ENCODE measurements around the gene GRIK4.
"Not testable (repeated sequence)": the region's sequence is repeated elsewhere in the genome, so short reads cannot be mapped to it uniquely, and the experiment has no call there.

The GRIK4 gene

DNA sequence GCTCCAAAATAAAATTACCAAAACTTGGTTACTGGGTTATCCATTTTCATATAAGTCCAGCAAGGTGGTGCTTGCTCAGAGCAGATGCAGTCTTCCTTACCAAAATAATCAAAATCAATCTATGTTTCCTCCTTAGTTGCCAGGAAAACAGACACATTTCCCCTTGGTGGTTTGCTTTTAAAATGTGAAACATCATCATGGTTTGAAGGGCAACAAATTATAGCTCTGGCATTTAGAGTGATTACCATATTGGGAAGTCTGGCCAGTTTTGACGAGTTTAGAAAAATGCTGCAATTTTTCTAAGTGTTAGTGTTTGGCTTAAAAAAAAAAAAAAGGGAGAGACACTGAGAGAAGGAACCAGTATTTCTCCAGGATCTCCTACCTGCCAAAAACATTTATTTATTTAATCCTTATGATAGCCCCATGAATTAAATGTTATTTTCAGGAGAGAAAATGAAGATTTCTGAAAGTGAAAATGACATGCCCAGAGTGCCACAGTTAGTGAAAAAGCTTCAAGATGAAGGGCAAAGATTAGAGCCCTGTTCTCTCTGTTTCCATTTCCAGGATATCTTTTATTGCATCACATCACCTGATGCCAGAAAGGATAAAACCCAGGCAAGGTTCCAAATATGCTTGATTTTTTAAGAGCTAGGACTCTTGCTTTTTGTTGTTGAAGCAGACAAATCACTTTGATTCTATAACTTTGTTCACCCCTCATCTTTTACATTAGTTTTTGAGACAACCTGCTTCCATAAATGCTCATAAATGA, 482.7 kb downstream of the GRIK4 start:
- DNase-seq (ENCODE audit: low read depth in 3 of 3) = no peak

DNA sequence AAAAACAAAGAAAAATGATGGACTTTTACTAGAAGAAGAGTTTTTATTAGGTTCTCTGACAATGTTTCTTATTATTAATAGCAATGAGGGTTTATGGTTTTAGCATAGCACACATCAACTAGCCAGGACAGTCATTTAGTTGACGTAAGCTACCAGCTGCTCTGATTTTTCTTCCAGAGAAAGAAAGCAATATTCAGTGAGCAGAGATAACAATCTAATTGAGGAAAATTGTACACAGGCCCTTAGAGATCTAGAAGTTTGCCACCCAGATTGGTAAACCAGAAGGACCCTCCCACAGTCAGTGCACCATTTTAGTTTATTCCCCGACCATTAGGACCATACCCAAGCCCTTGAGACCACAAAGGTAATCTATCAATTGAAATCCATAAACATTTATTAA, 483.6 kb downstream of the GRIK4 start:
- no peak for DNase-seq (ENCODE audit: low read depth in 3 of 3)

GRCh38 chr11:120996973-120997372, 485.4 kb downstream of the GRIK4 start:
- DNase-seq (ENCODE audit: low read depth in 3 of 3) = no peak

- no peak for DNase-seq (ENCODE audit: low read depth in 3 of 3)
Measured at GRCh38 chr11:120998581-120998980, 487.0 kb downstream of the GRIK4 start.

DNA sequence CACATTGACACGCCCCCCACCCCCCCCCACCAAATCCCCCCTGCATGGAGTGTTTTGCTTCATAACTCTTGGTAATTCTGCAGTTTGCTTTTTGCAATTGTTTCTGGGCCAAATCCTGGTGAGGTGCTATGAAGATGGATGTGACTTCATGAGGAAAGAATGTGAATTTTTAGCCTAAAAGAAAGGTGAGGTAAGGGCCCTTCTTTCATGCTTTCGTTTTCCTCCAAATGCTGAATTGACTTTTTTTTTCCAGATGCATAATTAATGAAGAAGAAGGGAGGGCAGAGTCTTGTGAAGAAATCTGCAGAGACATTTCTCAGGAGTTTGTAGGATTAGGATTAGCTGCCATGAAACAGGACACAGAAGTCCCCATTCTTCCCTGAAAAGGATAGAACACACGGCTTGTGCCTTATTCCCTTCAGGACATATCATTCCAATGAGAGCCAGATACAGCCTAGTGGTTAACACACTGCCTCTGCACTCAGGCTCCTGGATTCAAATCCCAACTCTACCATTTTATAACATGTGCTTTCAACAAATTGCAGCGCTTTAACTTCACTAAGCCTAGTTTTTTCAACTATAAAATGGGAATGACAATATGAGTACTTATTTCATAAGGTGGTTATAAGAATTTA, 492.8 kb downstream of the GRIK4 start:
- no peak for DNase-seq (ENCODE audit: low read depth in 3 of 3)

DNA sequence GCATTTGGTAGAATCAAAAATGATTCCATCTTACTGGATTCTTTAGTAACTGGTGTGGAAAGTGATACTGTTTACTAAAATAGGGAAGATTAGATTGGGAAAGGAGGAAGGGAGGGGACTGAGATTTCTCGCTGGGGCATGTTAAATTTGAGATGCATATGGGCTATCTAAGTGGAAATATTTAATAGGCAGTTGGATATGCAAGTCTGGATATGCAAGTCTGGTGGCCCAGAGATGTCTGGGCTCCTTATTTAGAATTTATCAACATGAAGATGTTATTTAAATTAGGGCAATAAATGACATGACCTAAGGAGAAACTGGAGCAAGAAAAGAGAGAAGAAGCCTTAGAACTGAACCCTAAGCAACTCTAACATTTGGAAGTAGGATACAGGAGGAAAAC, 495.4 kb downstream of the GRIK4 start:
- no peak for DNase-seq (ENCODE audit: low read depth in 3 of 3)

GRCh38 chr11:121008551-121008950, 497.0 kb downstream of the GRIK4 start:
- DNase-seq (ENCODE audit: low read depth in 3 of 3) = no peak

DNA sequence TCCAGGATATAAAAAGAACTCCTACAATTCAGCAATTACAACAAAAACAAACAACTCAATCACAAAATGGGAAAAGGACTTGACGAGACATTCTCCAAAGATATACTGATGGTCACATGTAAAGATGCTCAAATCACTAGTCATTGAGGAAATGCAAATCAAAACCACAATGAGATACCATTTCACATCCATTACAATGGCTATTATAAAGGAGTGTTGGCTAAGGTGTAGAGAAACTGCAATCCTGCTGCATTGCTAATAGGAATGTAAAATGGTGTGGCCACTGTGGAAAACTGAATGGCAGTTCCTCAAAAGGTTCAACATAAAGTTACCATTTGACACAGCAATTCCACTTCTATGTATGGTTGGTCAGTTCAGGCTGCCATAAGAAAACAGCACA, 500.5 kb downstream of the GRIK4 start:
- DNase-seq (ENCODE audit: low read depth in 3 of 3) = no peak

DNA sequence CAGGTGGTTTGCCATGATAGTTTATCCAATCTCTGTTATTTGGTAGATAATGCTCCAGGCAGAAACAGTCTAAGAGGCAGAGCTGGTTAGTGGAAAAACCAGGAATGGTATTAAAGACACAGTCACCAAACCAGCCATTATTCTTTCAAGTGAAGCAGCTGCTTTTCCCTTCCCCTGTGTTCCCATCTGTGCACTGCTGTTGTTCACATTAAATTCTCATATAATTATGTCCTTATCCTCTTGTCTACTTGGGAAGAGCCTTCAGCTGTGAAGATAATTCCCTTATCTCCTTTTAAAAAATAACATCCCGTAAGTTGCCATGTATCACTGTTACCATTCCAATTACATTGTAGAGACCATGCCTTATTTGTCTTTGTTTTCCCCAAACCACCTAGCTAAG, 507.2 kb downstream of the GRIK4 start:
- no peak for DNase-seq (ENCODE audit: low read depth in 3 of 3)

DNA sequence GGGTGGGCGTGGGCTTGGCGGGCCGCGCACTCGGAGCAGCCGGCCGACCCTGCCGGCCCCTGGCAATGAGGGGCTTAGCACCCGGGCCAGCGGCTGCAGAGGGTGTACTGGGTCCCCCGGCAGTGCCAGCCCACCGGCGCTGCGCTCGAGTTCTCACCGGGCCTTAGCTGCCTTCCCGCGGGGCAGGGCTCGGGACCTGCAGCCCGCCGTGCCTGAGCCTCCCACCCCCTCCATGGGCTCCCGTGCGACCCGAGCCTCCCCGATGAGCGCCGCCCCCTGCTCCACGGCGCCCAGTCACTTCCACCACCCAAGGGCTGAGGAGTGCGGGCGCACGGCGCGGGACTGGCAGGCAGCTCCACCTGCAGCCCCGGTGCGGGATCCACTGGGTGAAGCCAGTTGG, 510.2 kb downstream of the GRIK4 start:
- DNase-seq (ENCODE audit: low read depth in 3 of 3) = not testable (repeated sequence)

GRCh38 chr11:121023848-121024751, 512.6 kb downstream of the GRIK4 start, which contains the start of gene TBCEL:
TSS of gene TBCEL (plus strand) at chr11:121024102. CDS start at chr11:121045691, 21,589 bp downstream.
- peak; percentile 68 to 83 (median 73) for DNase-seq (ENCODE audit: low read depth in 3 of 3)

- DNase-seq (ENCODE audit: low read depth in 3 of 3) = no peak
Measured at GRCh38 chr11:121024989-121025388, 513.4 kb downstream of the GRIK4 start.

- DNase-seq (ENCODE audit: low read depth in 3 of 3) = no peak
Measured at GRCh38 chr11:121029153-121029552, 517.6 kb downstream of the GRIK4 start.

GRCh38 chr11:121029813-121030445, 518.4 kb downstream of the GRIK4 start:
- DNase-seq (ENCODE audit: low read depth in 3 of 3) = no peak

GRCh38 chr11:121031167-121031566, 519.6 kb downstream of the GRIK4 start:
- DNase-seq (ENCODE audit: low read depth in 3 of 3) = no peak

- DNase-seq (ENCODE audit: low read depth in 3 of 3) = not testable (repeated sequence)
Measured at GRCh38 chr11:121031648-121032047, 520.1 kb downstream of the GRIK4 start.

DNA sequence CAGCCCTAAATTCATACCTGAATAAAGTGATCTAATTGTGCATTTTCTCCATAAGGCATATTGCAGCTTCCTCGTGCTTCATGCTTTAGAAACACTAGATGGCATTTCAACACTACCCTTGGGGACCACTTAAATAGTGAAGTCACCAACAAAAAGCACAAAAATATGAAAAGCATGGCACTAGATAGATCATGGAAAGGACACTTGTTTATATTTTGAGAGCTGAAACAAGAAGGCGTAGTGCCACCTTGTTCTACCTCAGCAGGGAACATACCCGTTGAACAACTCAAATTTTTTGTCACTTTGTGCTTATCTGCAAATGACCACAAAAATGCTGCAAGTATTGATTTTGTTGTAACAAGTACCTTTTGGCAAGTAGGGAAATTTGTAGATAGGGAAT, 521.0 kb downstream of the GRIK4 start:
- no peak for DNase-seq (ENCODE audit: low read depth in 3 of 3)

GRCh38 chr11:121033635-121034034, 522.1 kb downstream of the GRIK4 start:
- DNase-seq (ENCODE audit: low read depth in 3 of 3) = no peak

- DNase-seq (ENCODE audit: low read depth in 3 of 3) = no peak
Measured at GRCh38 chr11:121035169-121035755, 523.7 kb downstream of the GRIK4 start.

DNA sequence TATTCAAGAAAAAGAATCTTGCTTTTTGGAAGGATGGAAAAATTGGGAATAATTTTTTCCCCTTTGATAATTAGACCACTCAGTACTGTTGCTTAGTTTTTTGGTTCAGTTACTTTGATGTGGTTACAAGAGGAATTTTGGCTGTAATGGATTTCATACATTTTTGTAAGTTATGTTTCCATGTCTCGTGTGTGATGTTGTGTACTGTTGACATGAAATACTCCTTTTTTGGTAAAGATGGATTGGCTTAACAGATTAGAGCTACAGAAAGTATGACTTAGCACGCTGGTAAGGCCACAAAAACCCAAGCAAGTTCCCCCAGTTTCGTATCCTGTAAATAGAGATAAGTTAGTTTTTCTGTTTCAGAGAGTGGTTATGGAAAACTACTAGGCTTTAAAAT, 524.2 kb downstream of the GRIK4 start:
- no peak for DNase-seq (ENCODE audit: low read depth in 3 of 3)

GRCh38 chr11:121037016-121037415, 525.5 kb downstream of the GRIK4 start:
- no peak for DNase-seq (ENCODE audit: low read depth in 3 of 3)
